HEK293 (cell line): ENCODE measurements around the gene CXCL8.

Source experiments
- HOXA7 ChIP-seq: sonication (generic); formaldehyde crosslinking; IDR thresholded peaks from 2 replicates; pipeline ENCODE4 v1.8.1; 2022; ENCODE audit warnings: missing genetic modification reagents, borderline replicate concordance
- SP3 ChIP-seq: fragments of 450-650 bp; formaldehyde crosslinking; IDR thresholded peaks from 2 replicates; pipeline ENCODE4 v1.5.1; 2016; ENCODE audit warnings: missing biosample characterization, missing genetic modification characterization
- ZBTB8A ChIP-seq: fragments of 450-650 bp; formaldehyde crosslinking; IDR thresholded peaks from 2 replicates; pipeline ENCODE4 v1.5.1; 2016; ENCODE audit warnings: missing biosample characterization, missing genetic modification characterization
- ZNF24 ChIP-seq: fragments of 450-650 bp; formaldehyde crosslinking; IDR thresholded peaks from 2 replicates; pipeline ENCODE4 v1.5.1; 2016; ENCODE audit warnings: missing biosample characterization, missing genetic modification characterization
- ZNF324 ChIP-seq: fragments of 450-650 bp; formaldehyde crosslinking; IDR thresholded peaks from 2 replicates; pipeline ENCODE4 v1.5.1; 2016; ENCODE audit warnings: missing biosample characterization, missing genetic modification characterization
- ZNF530 ChIP-seq: fragments of 450-650 bp; formaldehyde crosslinking; IDR thresholded peaks from 2 replicates; pipeline ENCODE4 v1.5.1; 2016; ENCODE audit warnings: low read depth, missing biosample characterization, missing genetic modification characterization
- ZNF549 ChIP-seq: fragments of 450-650 bp; IDR thresholded peaks from 2 replicates; pipeline ENCODE4 v1.5.1; 2018; ENCODE audit warnings: missing biosample characterization, missing genetic modification characterization, mild to moderate bottlenecking, inconsistent platforms, moderate library complexity
- ZNF837 ChIP-seq: fragments of 450-650 bp; formaldehyde crosslinking; IDR thresholded peaks from 2 replicates; pipeline ENCODE4 v1.5.1; 2016; ENCODE audit warnings: missing biosample characterization, missing genetic modification characterization
- TF ChIP-seq, protein P1 (sequence below): fragments of 450-650 bp; formaldehyde crosslinking; IDR thresholded peaks from 2 replicates; pipeline ENCODE4 v1.5.1; 2016; ENCODE audit warnings: missing biosample characterization, missing genetic modification characterization

DNA sequence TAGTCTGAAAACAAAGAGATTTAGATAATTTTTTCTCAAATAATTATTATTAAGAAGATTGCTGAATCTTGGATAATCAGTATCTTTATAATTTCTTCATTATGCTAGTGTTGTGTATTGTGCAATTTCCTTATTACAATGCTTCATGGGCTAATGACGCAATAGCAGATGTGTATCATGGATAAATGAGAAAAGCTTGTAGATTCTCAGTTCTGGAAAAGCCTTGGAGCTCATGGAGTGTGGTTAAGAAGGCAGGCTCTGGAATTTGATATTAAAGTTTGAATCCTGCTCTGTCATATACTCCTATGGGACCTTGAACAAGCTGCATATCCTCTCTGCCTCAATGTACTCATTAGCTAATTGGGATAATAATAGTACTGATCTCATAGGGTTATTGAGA is 18.9 kb upstream of the CXCL8 start:
- TF ChIP-seq ZNF324 (tag by site-specific recombination) (no peak), ZNF837 (tag by site-specific recombination) (no peak), HOXA7 (no peak), ZNF549 (tag by site-specific recombination) (no peak), ZNF530 (tag by site-specific recombination) (no peak), ZBTB8A (tag by site-specific recombination) (no peak), SP3 (tag by site-specific recombination) (no peak), ZNF24 (tag by site-specific recombination) (no peak)
- TF ChIP-seq, protein P1, sequence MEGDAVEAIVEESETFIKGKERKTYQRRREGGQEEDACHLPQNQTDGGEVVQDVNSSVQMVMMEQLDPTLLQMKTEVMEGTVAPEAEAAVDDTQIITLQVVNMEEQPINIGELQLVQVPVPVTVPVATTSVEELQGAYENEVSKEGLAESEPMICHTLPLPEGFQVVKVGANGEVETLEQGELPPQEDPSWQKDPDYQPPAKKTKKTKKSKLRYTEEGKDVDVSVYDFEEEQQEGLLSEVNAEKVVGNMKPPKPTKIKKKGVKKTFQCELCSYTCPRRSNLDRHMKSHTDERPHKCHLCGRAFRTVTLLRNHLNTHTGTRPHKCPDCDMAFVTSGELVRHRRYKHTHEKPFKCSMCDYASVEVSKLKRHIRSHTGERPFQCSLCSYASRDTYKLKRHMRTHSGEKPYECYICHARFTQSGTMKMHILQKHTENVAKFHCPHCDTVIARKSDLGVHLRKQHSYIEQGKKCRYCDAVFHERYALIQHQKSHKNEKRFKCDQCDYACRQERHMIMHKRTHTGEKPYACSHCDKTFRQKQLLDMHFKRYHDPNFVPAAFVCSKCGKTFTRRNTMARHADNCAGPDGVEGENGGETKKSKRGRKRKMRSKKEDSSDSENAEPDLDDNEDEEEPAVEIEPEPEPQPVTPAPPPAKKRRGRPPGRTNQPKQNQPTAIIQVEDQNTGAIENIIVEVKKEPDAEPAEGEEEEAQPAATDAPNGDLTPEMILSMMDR = no peak
